Urinary bladder (tissue), 4 donors: ENCODE data around the gene OR10G2. TPM values are rescaled to one million over a fixed set of nuclear protein-coding genes. Genes with fewer than 3 reads are reported as not detected.
"Not testable (repeated sequence)": the region's sequence is repeated elsewhere in the genome, so short reads cannot be mapped to it uniquely, and the experiment has no call there.

Experiments used
- DNase-seq: peaks from one replicate; pipeline ENCODE4 v3.0.0-alpha.2; 2015; ENCODE audit errors: extremely low spot score
- H3K27ac ChIP-seq: one replicate; pipeline ENCODE4 v1.5.1; 2013; ENCODE audit warnings: low read depth, mild to moderate bottlenecking, moderate library complexity
- H3K36me3 ChIP-seq: one replicate; pipeline ENCODE4 v1.6.1; 2013; ENCODE audit warnings: mild to moderate bottlenecking, moderate library complexity; ENCODE audit not compliant: insufficient read depth
- H3K4me1 ChIP-seq: one replicate; pipeline ENCODE4 v1.6.1; 2013; ENCODE audit warnings: mild to moderate bottlenecking, moderate library complexity; ENCODE audit not compliant: insufficient read depth
- H3K4me3 ChIP-seq: one replicate; pipeline ENCODE4 v1.5.1; 2013; ENCODE audit warnings: low read depth, low read length
- WGBS: extraction: QIAGEN DNeasy Blood & Tissue Kit; methylation state at CpG from one replicate; pipeline ENCODE4 v1.1.7; 2013; 5-methylcytosine and 5-hydroxymethylcytosine counted together
- polyA plus RNA-seq: library from polyadenylated mRNA; stranded (reverse); fragments of 200-250 nt; gene quantifications from one replicate; pipeline ENCODE4 v1.2.3, GENCODE V29; 2013
- total RNA-seq: library from RNA; depleted of rRNA; stranded (reverse); fragments of >200 nt; gene quantifications from one replicate; pipeline ENCODE4 v1.2.3, GENCODE V29; 2014
- donor health status: healthy with polysubstance abuse.
- donor health status: healthy.

OR10G2 gene
- total and polyA plus RNA-seq, 2 donors = not detected

- Histone ChIP-seq H3K4me3 (no peak overlapping the region), H3K4me1 (no peaks in the 10 kb centered on the region), H3K27ac (no peak overlapping the region), H3K36me3 (no peaks in the 10 kb centered on the region)
- no peak for DNase-seq
- WGBS = 59% methylated on average over 3 of the region's 3 CpGs
Measured at GRCh38 chr14:21642683-21643082, 7.9 kb upstream of the OR10G2 start.

GRCh38 chr14:21631084-21631483 lies 3.7 kb downstream of the OR10G2 start:
- Histone ChIP-seq H3K27ac (no peak overlapping the region), H3K4me3 (no peak overlapping the region), H3K4me1 (no peaks in the 10 kb centered on the region), H3K36me3 (no peaks in the 10 kb centered on the region)
- no peak for DNase-seq
- WGBS = 24% methylated on average over 3 of the region's 3 CpGs

GRCh38 chr14:21630503-21630902 lies 4.2 kb downstream of the OR10G2 start:
- DNase-seq, H3K36me3 ChIP-seq, H3K4me3 ChIP-seq, H3K27ac ChIP-seq, H3K4me1 ChIP-seq: not testable (repeated sequence)
- 100% methylated on average over 1 of the region's 1 CpG for WGBS

- DNase-seq = no peak
- 70% methylated on average over 3 of the region's 3 CpGs for WGBS
- H3K36me3 ChIP-seq = no peaks in the 10 kb centered on the region
- H3K4me3 ChIP-seq = no peak overlapping the region
- no peak overlapping the region for H3K27ac ChIP-seq
- no peaks in the 10 kb centered on the region for H3K4me1 ChIP-seq
Measured at GRCh38 chr14:21626491-21627230, 8.1 kb downstream of the OR10G2 start.

- H3K27ac ChIP-seq = no peak overlapping the region
- WGBS = 71% methylated on average over 8 of the region's 8 CpGs
- no peaks in the 10 kb centered on the region for H3K36me3 ChIP-seq
- no peak for DNase-seq
- no peak overlapping the region for H3K4me3 ChIP-seq
- H3K4me1 ChIP-seq = no peaks in the 10 kb centered on the region
Measured at GRCh38 chr14:21617614-21618013, 17.1 kb downstream of the OR10G2 start.

- Histone ChIP-seq H3K27ac (no peak overlapping the region), H3K4me1 (no peaks in the 10 kb centered on the region), H3K4me3 (no peak overlapping the region), H3K36me3 (no peaks in the 10 kb centered on the region)
- no peak for DNase-seq
- WGBS = 39% methylated on average over 1 of the region's 1 CpG
Measured at GRCh38 chr14:21614240-21614639, 20.5 kb downstream of the OR10G2 start.

GRCh38 chr14:21612324-21612723 lies 22.4 kb downstream of the OR10G2 start:
- Histone ChIP-seq H3K4me1 (no peaks in the 10 kb centered on the region), H3K36me3 (no peaks in the 10 kb centered on the region), H3K27ac (no peak overlapping the region), H3K4me3 (no peak overlapping the region)
- 79% methylated on average over 6 of the region's 6 CpGs for WGBS
- no peak for DNase-seq

- 87% methylated on average over 6 of the region's 8 CpGs for WGBS
- H3K27ac ChIP-seq, H3K4me1 ChIP-seq, DNase-seq, H3K4me3 ChIP-seq, H3K36me3 ChIP-seq: not testable (repeated sequence)
Measured at GRCh38 chr14:21602181-21602580, 32.6 kb downstream of the OR10G2 start.

GRCh38 chr14:21589317-21589716 lies 45.4 kb downstream of the OR10G2 start:
- no peak for DNase-seq
- H3K36me3 ChIP-seq = no peaks in the 10 kb centered on the region
- H3K4me3 ChIP-seq = no peak overlapping the region
- no peaks in the 10 kb centered on the region for H3K4me1 ChIP-seq
- 77% methylated on average over 4 of the region's 4 CpGs for WGBS
- H3K27ac ChIP-seq = no peak overlapping the region

Other genes with a start within 250 kb of the OR10G2 start
- gene CHD8, start 178.8 kb downstream of the OR10G2 start, total RNA-seq = 65.3 TPM
- 29.9 TPM for gene CHD8, start 178.8 kb downstream of the OR10G2 start, polyA plus RNA-seq
- 34.3 TPM for gene RAB2B, start 158.0 kb downstream of the OR10G2 start, total RNA-seq
- 21.5 TPM for gene RAB2B, start 158.0 kb downstream of the OR10G2 start, polyA plus RNA-seq
- 25.9 TPM for gene TOX4, start 157.7 kb downstream of the OR10G2 start, total RNA-seq
- gene TOX4, start 157.7 kb downstream of the OR10G2 start, polyA plus RNA-seq = 46.5 TPM
- gene METTL3, start 123.6 kb downstream of the OR10G2 start, total RNA-seq = 64.4 TPM
- 36.0 TPM for gene METTL3, start 123.6 kb downstream of the OR10G2 start, polyA plus RNA-seq
- 6.4 TPM for gene SALL2, start 108.6 kb downstream of the OR10G2 start, total RNA-seq
- gene SALL2, start 108.6 kb downstream of the OR10G2 start, polyA plus RNA-seq = 11.9 TPM
- gene OR10G3, start 54.9 kb downstream of the OR10G2 start, total RNA-seq = not detected
- not detected for gene OR10G3, start 54.9 kb downstream of the OR10G2 start, polyA plus RNA-seq
- gene OR4E2, start 18.9 kb upstream of the OR10G2 start, total RNA-seq = not detected
- not detected for gene OR4E2, start 18.9 kb upstream of the OR10G2 start, polyA plus RNA-seq
- not detected for gene OR4E1, start 38.9 kb upstream of the OR10G2 start, total RNA-seq
- not detected for gene OR4E1, start 38.9 kb upstream of the OR10G2 start, polyA plus RNA-seq